Ishikawa (cell line): Measurements from ENCODE around the gene MZB1.

Experiments
- CEBPB ChIP-seq: IDR thresholded peaks from 2 replicates; pipeline ENCODE4 v1.6.1; 2012
- CREB1 ChIP-seq: IDR thresholded peaks from 2 replicates; pipeline ENCODE4 v1.6.1; 2012; ENCODE audit warnings: low read depth
- EGR1 ChIP-seq: IDR thresholded peaks from 2 replicates; pipeline ENCODE4 v1.6.1; 2012
- EP300 ChIP-seq: IDR thresholded peaks from 2 replicates; pipeline ENCODE4 v1.6.1; 2012; ENCODE audit warnings: borderline replicate concordance
- FOXM1 ChIP-seq: IDR thresholded peaks from 2 replicates; pipeline ENCODE4 v1.6.1; 2012; ENCODE audit warnings: low read depth, borderline replicate concordance
- MAX ChIP-seq: IDR thresholded peaks from 2 replicates; pipeline ENCODE4 v1.6.1; 2012
- NFIC ChIP-seq: IDR thresholded peaks from 2 replicates; pipeline ENCODE4 v1.6.1; 2012
- RAD21 ChIP-seq: IDR thresholded peaks from 2 replicates; pipeline ENCODE4 v1.6.1; 2012; ENCODE audit warnings: low read depth
- TAF1 ChIP-seq: IDR thresholded peaks from 2 replicates; pipeline ENCODE4 v1.6.1; 2012; ENCODE audit warnings: low read depth, mild to moderate bottlenecking
- TCF12 ChIP-seq: IDR thresholded peaks from 2 replicates; pipeline ENCODE4 v1.6.1; 2012; ENCODE audit warnings: low read depth
- TEAD4 ChIP-seq: IDR thresholded peaks from 2 replicates; pipeline ENCODE4 v1.6.1; 2012
- YY1 ChIP-seq: IDR thresholded peaks from 2 replicates; pipeline ENCODE4 v1.6.1; 2012; ENCODE audit warnings: low read depth
- ZBTB7A ChIP-seq: IDR thresholded peaks from 2 replicates; pipeline ENCODE4 v1.6.1; 2012; ENCODE audit warnings: low read depth
- TF ChIP-seq, protein P1 (sequence below): IDR thresholded peaks from 2 replicates; pipeline ENCODE4 v1.6.1; 2012; ENCODE audit warnings: low read depth, mild to moderate bottlenecking
- TF ChIP-seq, protein P2 (sequence below): IDR thresholded peaks from 2 replicates; pipeline ENCODE4 v1.6.1; 2012

MZB1 gene

DNA sequence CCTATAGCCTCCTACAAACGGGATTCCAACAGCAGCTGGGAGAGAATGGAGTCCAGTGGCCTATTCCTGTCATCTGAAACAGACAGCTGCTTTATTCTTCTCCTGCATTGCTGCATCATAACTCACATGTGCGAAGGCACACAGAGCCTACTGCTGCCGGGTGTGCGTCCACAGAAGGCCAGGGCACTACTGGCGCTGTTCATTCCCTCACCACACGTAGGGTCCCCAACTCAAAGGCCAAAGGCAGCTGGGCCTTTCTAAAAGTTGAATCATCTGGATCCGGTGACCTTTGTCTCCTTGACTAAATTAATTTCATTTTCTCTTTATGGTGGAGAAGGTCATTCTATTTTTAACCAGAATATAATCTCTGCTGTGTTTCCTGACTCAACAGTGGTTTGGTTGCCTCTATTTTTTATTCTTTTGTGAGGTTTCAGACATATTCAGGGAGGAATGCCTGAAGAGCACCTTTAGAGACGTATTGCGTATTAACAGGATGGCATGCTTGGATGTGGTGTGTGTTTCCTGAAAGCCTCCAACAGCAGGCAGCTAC is 24.9 kb upstream of the MZB1 start:
- TF ChIP-seq YY1 (no peak), EP300 (no peak), MAX (no peak), NFIC (no peak), TCF12 (no peak), CEBPB (no peak), TAF1 (no peak), FOXM1 (no peak), RAD21 (no peak), CREB1 (no peak), ZBTB7A (no peak)
- TF ChIP-seq, protein P1, sequence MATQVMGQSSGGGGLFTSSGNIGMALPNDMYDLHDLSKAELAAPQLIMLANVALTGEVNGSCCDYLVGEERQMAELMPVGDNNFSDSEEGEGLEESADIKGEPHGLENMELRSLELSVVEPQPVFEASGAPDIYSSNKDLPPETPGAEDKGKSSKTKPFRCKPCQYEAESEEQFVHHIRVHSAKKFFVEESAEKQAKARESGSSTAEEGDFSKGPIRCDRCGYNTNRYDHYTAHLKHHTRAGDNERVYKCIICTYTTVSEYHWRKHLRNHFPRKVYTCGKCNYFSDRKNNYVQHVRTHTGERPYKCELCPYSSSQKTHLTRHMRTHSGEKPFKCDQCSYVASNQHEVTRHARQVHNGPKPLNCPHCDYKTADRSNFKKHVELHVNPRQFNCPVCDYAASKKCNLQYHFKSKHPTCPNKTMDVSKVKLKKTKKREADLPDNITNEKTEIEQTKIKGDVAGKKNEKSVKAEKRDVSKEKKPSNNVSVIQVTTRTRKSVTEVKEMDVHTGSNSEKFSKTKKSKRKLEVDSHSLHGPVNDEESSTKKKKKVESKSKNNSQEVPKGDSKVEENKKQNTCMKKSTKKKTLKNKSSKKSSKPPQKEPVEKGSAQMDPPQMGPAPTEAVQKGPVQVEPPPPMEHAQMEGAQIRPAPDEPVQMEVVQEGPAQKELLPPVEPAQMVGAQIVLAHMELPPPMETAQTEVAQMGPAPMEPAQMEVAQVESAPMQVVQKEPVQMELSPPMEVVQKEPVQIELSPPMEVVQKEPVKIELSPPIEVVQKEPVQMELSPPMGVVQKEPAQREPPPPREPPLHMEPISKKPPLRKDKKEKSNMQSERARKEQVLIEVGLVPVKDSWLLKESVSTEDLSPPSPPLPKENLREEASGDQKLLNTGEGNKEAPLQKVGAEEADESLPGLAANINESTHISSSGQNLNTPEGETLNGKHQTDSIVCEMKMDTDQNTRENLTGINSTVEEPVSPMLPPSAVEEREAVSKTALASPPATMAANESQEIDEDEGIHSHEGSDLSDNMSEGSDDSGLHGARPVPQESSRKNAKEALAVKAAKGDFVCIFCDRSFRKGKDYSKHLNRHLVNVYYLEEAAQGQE: no peak

GRCh38 chr5:139413963-139414362 is 24.2 kb upstream of the MZB1 start:
- TF ChIP-seq, protein P1: no peak
- TF ChIP-seq TAF1: no peak
- no peak for TF ChIP-seq TEAD4
- no peak for TF ChIP-seq YY1
- TF ChIP-seq EGR1: no peak
- TF ChIP-seq TCF12: no peak
- no peak for TF ChIP-seq CREB1
- no peak for TF ChIP-seq FOXM1
- no peak for TF ChIP-seq NFIC
- TF ChIP-seq EP300: no peak
- no peak for TF ChIP-seq ZBTB7A
- TF ChIP-seq, protein P2, sequence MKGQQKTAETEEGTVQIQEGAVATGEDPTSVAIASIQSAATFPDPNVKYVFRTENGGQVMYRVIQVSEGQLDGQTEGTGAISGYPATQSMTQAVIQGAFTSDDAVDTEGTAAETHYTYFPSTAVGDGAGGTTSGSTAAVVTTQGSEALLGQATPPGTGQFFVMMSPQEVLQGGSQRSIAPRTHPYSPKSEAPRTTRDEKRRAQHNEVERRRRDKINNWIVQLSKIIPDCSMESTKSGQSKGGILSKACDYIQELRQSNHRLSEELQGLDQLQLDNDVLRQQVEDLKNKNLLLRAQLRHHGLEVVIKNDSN: no peak

DNA sequence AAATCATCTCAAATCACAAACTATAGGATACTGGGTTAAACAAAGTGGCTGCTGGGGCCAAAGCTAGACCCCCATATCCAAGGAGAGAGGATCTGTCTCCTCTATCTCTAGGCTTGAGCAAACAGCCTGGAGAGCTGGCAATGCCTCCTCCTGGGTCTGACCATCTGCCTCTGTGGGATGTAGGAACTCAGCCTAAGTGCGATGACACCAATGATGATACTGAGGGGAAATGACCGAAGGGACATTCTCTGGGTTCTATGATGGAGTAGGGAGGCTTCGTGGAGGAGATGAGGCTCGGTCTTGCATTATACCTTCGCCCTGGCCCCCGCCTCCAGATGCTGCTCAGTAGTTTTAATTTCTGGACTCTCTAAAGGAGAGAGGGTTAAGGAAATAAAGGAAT is 23.4 kb upstream of the MZB1 start:
- TF ChIP-seq MAX: no peak
- TF ChIP-seq, protein P1: no peak

- TF ChIP-seq, protein P1: no peak
- TF ChIP-seq TEAD4: no peak
- TF ChIP-seq, protein P2: no peak
- no peak for TF ChIP-seq FOXM1
- TF ChIP-seq EGR1: no peak
- TF ChIP-seq CREB1: no peak
- no peak for TF ChIP-seq EP300
- no peak for TF ChIP-seq RAD21
- TF ChIP-seq TCF12: no peak
- TF ChIP-seq NFIC: no peak
- no peak for TF ChIP-seq CEBPB
- TF ChIP-seq MAX: no peak
- no peak for TF ChIP-seq YY1
- TF ChIP-seq TAF1: no peak
- TF ChIP-seq ZBTB7A: no peak
Observed at GRCh38 chr5:139410993-139411828, 21.5 kb upstream of the MZB1 start.
